GM13977 (cell line): ENCODE results near the gene CLEC17A.
"Not testable (repeated sequence)": the region's sequence is repeated elsewhere in the genome, so short reads cannot be mapped to it uniquely, and the experiment has no call there.

Experiments
- DNase-seq: peaks from one replicate; pipeline ENCODE4 v3.0.0; 2012; ENCODE audit warnings: low spot score
- in situ Hi-C: fragments of 300-500 bp; cut with MboI; formaldehyde crosslinking; loops from one replicate; pipeline ENCODE4 v1.12.0; 2022; ENCODE audit warnings: low sequenced_read_pairs, low pct_unique_long_range_greater_than_20kb, mixed read lengths, inconsistent platforms; ENCODE audit not compliant: unreplicated experiment
- TF ChIP-seq, protein P1 (sequence below): IDR thresholded peaks from 2 replicates; pipeline ENCODE4 v1.5.1; 2012; ENCODE audit warnings: mild to moderate bottlenecking, control low read depth; ENCODE audit not compliant: insufficient read depth; ENCODE audit errors: extremely low read depth, missing control alignments

Gene CLEC17A

DNA sequence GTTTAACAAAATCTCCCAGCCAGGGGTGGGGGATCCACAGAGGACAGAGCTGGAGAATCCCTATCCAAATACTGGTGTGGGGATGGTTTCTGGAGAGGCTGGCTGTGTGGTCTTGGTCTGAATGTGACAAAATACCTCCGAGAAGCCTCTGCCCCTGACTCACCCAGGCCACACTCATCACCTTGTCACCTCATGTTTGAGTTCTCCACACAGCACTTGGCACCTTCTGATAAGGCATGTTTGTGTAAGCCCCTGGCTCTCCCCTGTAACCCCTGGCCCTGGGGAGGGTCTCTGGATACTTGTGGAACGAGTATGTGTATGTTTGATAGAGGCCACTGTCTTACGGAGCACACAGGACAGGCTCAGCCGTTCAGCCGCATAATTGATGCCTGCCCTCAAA is 38.8 kb upstream of the CLEC17A start:
- TF ChIP-seq, protein P1, sequence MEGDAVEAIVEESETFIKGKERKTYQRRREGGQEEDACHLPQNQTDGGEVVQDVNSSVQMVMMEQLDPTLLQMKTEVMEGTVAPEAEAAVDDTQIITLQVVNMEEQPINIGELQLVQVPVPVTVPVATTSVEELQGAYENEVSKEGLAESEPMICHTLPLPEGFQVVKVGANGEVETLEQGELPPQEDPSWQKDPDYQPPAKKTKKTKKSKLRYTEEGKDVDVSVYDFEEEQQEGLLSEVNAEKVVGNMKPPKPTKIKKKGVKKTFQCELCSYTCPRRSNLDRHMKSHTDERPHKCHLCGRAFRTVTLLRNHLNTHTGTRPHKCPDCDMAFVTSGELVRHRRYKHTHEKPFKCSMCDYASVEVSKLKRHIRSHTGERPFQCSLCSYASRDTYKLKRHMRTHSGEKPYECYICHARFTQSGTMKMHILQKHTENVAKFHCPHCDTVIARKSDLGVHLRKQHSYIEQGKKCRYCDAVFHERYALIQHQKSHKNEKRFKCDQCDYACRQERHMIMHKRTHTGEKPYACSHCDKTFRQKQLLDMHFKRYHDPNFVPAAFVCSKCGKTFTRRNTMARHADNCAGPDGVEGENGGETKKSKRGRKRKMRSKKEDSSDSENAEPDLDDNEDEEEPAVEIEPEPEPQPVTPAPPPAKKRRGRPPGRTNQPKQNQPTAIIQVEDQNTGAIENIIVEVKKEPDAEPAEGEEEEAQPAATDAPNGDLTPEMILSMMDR = no peak
- in situ Hi-C loops = no loop called here
- peak; percentile 22 for DNase-seq

DNA sequence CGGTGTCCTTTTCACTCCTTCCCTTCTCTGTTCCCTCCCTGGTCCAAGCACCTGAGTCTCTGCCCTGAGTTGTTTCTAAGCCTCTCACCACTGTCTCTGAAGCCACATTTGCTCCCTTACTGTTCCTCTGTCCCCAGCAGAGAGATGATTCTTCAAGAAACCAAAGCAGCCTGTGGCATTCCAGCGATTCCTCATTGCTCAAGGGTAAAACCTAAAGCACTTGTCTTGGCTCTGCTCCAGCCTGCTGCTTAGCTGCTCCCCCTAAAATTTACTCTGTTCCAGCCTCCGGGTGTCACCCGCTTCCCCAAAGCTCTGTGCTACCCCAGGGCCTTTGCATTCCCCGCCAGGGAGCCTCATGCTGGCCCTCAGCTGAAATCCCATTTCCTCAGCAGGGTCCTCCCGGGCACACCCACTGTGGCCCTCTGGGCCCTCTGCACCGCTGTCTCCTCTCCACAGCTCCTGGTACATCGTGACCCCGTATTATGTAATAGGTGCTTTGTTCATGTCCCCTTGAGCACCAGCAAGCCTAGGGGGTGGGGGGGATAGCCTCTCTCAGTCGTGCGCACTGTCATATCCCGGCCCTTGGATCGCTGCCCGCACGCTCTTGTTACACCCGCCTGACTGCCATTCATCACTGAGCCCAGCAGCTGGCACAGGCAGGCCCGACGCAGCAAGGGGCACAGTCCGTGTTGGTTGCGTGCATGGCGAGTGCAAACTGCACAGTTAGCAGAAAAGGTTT is 37.7 kb upstream of the CLEC17A start:
- in situ Hi-C loops = no loop called here
- TF ChIP-seq, protein P1 = no peak
- no peak for DNase-seq

DNA sequence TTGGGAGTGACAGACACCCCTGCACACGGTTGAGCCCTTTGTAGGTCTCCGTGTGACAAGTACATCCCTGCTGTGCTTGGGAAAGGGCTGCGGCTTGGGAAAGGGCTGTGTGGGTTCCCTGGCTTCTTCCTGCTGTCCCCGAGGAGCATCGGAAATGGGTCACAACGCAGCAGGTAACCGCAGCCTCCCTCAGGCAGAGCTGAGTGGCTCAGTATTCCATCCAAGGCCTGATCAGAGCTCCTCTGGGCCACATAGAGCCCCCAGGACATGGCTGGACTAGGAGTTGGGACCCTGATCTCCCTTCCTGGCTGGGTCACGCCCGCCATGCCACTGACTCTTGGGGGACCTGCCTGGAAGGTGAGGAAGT is 37.2 kb upstream of the CLEC17A start:
- no peak for DNase-seq
- in situ Hi-C loops = no loop called here
- TF ChIP-seq, protein P1 = no peak

DNA sequence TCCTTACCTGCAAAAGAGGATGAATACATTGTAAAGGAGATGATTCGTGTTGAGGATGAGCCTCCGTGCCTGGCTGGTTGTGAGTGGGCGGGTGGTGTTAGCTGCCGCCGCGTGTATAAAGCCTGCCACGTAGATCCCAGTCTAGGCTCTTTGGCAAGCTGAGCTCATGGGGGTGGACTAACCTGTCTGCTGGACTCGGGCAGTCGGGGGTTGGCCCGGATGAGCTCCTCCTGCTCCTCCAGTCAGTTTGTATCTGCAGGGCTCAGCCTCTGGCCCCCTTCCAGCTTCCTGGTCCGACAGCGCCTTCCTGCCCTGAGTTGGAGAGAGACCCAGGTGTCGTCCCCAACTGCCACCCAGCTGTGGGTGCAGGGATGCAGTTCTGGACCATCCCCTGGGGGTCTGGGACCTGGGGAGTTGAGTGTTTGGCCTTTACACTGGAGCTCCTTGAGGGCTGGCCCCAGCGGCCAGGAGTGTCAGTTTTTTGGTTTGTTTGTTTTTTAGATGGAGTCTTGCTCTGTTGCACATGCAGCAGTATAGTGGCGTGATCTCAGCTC is 32.6 kb upstream of the CLEC17A start:
- no peak for DNase-seq
- in situ Hi-C loops = no loop called here
- TF ChIP-seq, protein P1 = no peak

DNA sequence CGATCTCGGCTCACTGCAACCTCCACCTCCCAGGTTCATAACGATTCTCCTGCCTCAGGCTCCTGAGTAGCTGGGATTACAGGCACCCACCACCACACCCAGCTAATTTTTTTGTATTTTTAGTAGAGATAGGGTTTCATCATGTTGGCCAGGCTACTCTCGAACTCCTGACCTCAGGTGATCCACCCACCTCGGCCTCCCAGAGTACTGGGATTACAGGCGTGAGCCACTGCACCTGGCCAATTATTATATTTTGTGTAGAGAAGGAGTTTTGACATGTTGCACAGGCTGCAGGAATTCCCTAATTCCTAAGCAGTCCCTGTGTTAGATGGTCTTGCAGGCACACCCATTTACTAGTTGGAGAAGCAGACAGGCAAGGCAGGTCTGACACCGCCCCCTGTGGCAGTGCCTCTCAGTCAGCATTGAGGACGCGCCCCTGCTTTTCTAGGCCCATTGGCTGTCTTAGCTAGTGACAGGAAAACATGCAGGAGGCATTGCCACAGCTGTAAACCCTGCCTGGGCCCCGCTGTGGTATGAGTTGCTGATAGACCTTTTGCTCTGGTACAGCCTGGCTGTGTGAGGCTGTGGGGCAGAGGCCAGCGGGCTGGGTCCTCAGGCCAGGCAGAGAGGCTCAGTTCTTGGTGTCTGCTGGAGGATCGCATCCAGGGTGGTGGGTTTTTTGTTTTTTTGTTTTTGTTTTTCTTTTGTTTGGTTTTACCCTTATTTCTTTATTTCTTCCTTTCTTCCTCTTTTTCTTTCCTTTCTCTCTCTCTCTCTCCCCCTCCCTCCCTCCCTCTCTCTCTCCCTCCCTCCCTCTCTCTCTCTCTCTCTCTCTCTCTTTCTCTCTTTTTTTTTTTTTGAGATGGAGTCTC is 31.5 kb upstream of the CLEC17A start:
- TF ChIP-seq, protein P1 = peak; percentile 38
- DNase-seq = peak; percentile 75

DNA sequence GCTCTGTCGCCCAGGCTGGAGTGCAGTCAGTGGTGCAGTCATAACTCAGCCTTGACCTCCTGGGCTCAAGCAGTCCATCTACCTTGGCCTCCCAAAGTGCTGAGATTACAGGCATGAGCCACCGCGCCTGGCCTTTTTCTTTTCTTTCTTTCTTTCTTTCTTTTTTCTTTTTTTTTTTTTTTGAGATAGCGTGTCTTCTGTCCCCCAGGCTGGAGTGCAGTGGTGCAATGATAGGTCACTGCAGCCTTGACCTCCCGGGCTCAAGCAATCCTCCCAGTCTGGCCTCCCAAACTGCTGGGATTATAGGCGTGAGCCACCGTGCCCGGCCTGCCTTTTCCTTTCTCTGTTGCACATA is 30.9 kb upstream of the CLEC17A start:
- in situ Hi-C loops, DNase-seq: not testable (repeated sequence)

More for the DNA sequence above, 31.5 kb upstream of the CLEC17A start:
- in situ Hi-C loops = not testable (repeated sequence)
